ENCODE results near the gene RADIL.

- TF ChIP-seq GATA3 (IDR thresholded peaks at IDR 0.05; ENCODE audit: low read depth, low read length), result no peak
- TF ChIP-seq GATA2 (IDR thresholded peaks at IDR 0.05; ENCODE audit: low read depth, low read length), result no peak
Observed at GRCh38 chr7:4807598-4808016, 75.9 kb downstream of the RADIL start.

Measured in SH-SY5Y (cell line).